SK-N-DZ (cell line): Measurements from ENCODE around the gene BMPER.

ENCODE experiments used
- DNase-seq: peaks from one replicate; pipeline ENCODE4 v3.0.0-alpha.2; 2015; ENCODE audit warnings: low spot score

BMPER gene

DNA sequence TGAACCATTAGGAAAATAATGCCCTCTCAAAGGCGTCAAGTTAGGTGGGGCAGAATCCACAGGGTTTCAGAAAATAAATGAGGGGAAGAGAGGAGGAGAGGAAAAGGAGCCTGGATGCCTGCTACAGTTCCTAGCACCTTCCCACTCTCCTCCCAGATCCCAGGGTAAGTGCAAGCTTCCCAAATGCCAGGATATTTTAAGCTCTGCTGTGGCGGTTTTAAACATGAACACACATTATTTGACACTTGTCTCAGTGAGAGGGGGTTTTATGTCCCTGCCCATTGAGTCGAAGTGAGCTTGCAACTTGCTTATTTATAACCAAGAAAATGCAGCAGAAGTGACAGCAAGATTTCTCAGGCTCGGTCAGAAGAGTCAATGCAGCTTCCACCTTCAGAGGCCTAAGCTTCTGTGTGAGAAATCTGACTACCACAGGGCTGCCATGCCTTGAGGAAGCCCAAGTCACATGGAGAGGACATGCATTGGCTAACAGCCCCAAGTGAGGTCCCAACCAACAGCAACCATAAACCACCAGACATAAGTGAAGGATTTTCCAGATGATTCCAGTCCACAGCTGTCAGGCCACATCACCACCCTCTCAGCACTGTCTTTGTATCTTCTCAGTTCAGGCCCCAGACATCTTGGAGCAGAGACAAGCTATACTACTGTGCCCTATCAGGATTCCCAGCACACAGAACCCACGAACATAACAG lies 17.9 kb upstream of the BMPER start:
- DNase-seq: no peak

DNA sequence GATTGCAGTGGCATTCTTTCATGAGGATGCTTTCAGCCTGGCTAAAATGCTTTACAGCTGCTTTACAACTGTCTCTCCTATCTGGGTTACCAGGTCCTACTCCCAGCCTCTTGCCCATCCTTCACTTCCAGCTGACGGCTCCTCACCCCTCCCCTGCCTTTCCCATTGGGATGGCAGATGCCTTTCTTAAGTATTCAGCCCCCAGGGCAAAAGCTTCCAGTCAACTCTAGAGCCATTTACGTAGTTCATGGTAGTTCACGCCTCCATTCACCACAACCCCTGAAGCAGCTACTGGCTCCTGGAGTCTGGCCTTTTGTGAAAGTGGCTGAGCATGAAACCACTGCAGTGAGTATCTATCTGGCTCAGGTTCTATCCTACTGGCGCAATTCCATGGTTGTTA lies 17.2 kb upstream of the BMPER start:
- no peak for DNase-seq

DNA sequence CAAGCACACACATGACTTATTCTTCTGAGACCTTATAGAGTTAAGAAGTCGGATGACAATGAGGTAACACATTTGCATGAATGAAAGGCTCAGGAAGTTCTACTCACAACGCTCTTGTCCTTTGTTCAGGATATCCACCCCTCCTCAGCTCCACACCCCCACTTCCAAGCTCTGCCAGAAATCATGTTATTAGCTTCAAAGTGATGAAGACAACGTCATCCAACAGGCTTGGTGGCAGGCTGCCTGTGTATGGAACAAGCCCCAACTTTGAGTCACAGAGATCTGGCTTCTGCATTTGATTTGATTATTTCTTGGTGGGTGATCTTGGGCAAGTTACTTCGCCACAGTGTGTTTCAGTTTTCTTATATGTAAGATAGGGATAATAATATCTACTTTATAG lies 12.4 kb upstream of the BMPER start:
- no peak for DNase-seq

DNA sequence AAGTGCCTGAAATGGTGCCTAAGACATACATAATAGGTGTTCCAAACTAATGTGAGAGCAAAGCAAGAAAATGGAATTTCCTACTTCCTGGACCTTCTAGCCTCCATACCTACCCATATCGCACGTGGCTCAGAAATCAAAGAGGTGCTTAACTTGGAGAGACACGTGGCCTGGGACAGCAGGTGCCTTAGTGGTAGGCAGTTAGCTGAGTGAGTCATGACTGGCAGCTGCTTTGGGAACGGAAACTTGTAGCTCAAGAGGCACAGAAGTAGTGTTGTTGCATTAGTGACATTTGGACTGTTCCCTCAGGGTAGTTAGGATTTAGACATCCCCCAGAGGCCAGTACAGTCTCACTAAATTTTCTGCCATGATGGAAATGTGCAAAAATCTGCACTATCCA lies 12.0 kb upstream of the BMPER start:
- DNase-seq: no peak

DNA sequence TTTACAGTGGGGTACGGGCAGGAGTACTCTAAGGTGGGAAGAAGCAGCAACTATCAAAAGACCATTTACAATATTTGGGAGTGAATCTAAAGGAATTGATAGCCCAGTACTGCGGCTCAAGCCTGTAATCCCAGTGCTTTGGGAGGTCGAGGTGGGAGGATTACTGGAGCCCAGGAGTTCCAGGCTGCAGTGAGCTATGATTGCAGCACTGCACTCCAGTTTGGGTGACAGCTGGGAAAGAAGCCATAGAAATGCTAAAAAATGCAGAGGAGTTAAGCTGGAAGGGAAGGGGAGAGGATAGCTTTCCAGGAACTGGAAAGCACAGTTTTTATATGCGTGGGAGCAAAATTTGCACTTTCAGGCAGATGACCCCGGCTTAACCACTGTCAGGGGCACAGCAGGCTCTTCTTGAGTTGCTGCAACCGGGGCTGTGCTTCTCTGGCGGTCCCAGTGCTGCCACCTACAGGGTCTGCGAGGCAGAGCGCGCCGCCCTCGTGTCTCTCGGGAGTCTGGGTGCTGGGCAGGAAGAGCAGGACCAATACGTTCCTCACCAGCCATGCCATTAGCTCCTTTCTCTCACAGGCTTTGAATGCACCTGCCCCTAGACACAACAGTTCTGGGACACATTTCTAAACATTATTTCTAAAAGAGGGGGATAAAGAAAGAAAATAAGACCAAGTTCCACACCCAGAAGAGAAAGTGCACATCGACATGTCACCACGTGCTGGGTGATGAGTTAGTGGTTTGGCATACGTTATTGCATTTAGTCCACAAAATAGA lies 10.1 kb upstream of the BMPER start:
- DNase-seq: peak; percentile 73

DNA sequence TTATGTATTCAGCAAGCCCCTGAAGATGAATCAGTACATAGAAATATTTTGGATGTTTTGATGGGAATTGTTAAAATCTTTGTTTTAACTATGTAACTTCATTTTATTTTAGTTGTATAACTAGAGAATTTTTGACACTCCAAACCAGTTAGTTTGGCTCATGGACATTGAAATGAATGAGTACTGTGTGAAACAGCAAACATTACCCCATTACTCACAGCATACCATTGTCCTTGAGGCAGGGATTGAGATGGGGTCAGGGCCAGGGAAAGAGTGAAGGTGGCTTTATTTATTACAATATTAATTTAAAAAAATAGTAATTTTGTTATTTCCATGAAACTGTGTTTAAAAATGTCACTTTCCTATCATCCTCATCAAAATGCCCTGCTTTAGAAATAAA lies 4.8 kb upstream of the BMPER start:
- no peak for DNase-seq

DNA sequence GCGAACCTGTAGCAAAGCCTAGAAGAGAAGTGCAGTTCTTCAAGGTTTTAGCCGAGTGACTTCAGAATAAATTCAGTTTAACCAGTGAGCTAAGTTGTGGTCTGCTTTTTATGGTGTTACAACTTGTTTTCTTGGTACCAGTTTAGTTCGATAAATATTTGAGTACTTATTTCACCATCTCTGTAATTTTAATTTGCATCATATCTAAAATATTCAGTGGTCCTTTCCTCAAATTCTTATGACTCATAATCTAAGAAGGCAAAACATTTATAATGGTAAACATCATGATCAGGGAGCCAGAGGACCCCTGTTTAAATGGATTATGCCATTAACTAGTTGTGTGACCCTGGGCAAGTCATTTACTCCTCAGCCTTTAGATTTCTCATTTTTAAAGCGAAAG lies 4.1 kb upstream of the BMPER start:
- DNase-seq: no peak

DNA sequence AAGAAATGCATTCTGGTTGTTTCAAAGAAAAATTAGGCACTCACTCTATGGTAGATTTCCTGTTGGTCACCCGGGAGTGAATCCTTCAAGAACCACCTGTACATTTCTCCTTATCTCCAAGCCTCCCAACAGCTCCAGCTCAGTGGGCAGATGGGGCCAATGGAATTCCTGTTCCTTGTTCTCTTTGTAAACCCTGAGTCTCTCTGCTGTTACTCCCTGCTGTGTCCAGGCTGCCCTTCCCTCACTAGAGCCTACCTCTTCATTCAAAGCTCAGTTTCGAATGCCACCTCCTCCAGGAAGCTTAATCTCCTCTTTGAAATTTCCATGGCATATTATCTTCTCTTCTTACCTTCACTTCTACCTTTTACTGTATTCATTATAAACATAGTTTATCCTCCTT lies 3.5 kb upstream of the BMPER start:
- DNase-seq: no peak

DNA sequence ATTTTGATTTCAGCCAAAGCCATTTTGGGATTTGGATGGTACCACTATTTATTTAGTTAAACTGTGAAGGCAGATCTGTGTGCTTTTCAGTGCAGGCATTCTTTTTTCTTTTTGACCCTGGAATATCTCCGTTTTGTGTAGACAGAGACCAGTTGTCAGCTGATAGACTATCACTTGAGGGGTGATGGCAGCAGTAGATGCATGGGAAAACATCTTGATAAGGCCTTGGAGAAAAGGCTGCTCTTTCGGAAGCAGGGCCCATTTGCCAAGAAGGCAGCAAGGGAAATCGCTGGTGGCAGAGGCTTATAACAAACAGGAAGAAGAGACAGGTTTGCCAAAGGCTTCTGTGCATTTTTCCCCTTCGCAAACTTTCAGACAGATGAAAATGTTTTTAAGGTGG lies 2.6 kb upstream of the BMPER start:
- no peak for DNase-seq

DNA sequence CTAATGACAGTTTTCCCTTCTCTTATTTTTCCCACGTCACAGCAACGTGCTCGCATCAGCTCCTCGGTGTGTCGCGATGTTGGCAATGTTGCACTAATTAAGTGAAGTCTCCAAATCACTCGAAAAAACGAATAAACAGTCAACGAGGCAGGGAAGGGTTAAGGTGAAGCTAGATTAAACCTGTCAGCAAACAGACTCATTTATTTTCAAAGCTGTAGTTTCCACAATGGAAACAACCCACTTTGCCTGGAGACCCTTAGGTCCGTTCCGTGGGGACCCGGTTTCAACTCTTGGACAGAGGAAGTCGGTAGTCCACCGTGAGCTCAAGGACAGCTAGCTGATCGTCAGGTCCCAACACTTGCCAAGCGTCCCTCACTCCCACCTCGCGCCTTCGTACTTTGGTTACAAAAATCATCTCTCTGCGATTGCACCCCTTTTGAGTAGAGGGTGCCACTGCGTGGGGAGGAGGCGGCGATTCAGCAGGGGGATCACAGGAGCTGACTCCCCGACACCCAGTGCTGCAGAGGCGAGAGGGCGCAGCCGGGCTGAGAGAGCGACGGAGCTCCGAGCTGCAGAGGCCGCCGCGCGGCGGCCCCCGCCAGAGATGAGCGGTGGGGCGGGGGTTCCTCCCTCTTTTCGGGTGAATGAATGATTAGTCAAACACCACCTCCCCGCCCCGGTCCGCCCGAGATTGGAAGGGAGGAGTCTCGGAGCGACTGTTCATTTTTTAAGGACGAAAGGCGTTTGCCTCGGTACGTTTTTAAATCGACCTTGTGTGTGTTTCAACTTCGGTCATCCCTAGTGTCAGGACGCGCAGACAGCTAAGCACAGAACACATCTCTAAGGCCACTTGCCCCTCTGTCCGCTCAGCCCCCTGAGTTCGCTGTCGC lies 1.3 kb upstream of the BMPER start:
- DNase-seq: peak; percentile 36

DNA sequence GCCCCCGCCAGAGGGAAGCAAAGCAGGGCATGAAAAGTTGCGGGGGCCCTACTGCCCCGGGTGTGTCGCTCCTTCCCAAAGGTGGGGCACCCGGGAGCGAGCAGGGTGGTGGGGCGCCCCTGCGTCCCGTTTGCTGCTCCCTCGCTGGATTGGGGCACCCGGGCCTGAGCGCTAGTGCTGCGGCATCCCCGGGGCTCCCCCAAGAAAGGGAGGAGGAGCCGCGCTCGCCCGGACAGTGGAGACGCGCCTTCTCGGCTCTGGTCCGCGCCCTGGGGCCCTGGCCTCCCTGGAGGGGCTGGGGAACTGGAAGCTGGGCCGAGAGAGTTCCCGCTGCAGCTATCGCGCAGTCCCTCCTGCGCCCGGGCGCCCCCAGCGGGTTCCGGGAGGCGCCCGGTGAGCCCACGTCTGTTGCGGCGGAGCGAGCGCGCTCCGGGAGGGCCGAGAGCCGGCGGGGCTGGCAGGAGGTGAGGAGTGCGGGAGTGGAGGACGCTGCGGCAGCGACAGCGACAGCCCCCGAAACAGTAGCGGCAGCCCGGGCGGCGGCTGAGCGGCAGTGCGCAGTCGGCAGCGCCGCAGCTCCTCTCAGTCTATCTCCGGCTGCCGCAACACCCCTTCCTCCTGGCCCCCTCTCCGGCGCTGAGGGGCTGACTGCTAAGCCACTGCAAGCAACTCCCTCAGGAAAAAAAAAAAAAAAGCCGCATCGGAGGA lies 504 bp upstream of the BMPER start:
- peak; percentile 57 for DNase-seq

DNA sequence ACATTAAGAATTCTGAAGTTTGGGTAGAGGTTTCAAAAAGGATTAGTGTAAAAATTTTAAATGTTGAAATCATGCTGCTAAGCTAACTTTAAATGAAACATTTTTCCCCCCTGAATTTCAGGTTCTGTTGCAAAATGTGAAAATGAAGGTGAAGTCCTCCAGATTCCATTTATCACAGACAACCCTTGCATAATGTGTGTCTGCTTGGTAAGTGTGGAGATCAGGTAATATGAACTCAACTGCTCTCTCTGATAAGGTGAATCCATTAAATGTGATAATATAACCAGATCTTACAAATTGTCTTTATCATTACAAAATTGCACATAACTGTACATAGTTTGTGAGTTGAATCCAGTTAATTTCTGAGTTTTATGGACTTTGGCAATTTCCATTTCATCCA lies 1.4 kb downstream of the BMPER start:
- no peak for DNase-seq

DNA sequence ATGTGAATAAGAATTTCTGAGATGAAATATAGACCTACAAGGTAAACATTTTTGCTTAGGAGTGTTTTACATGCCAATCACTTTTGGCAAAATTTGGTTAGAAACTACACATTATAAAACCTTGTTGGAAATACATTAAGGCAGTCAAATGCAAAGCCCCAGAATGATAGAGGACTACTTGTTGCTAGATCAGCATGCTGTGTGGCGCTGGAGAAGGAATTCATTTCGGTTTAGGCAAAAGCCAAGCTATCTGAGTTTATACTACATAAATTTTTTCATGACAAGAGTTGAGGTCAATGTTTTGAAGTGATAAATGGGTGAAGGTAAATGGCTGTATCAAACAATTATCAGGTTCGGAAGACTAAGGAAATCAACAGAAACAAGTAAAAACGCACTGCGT lies 2.3 kb downstream of the BMPER start:
- DNase-seq: no peak

DNA sequence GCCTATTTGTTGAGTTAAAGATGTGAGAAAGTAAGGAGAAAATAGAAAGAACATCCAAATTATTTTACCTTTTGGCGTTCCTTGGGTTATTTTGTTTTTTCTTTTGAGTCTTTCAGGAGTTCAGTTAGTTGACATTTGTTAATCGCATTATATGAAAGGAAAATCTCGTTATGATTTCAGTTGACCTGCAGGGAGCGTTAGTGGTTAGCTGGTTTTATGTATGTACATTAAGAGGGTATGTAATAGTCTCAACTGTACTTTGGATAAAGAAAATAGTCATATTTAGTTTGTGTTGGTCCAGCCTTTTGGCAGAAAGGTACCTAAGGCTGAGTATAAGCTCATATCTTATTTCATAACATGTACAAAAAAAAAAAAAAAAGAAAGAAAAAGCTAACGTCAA lies 4.0 kb downstream of the BMPER start:
- DNase-seq: no peak

DNA sequence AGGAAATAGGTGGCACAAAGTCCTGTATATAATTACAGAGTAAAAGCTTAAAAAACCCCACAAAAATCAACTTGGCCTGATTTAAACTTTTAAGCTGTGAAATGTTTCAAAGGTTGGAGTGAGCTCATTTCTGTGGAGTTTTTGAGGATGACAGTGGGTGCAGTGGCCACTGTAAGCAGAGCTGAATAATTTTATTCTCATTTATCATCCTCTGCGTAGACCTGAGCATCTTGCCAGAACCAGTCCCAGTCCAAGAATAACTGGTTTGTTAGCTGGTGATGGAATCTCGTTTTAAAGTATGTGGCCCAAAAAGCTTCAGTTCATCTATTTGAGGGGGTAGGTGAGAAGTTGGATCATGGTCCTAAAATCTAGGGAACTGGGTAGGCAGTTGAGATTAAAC lies 4.4 kb downstream of the BMPER start:
- DNase-seq: no peak

DNA sequence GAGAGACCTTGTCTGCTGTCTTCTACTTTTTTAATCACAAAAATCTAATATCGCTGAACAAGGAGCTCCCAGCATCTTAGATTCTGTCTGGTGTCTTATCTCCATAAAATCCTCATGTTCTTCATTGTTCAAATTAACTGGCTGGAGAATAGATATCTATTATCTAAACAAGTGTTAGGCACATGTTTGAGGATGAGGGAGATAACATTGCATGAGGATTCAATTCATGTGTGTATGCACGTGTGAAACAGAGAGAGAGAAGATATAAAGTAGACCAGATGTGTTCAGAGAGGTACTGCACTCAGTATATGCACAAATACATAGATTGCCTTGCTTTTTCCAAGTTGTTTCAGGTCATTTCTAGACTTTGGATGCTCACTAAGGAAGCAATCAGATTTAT lies 5.4 kb downstream of the BMPER start:
- no peak for DNase-seq

DNA sequence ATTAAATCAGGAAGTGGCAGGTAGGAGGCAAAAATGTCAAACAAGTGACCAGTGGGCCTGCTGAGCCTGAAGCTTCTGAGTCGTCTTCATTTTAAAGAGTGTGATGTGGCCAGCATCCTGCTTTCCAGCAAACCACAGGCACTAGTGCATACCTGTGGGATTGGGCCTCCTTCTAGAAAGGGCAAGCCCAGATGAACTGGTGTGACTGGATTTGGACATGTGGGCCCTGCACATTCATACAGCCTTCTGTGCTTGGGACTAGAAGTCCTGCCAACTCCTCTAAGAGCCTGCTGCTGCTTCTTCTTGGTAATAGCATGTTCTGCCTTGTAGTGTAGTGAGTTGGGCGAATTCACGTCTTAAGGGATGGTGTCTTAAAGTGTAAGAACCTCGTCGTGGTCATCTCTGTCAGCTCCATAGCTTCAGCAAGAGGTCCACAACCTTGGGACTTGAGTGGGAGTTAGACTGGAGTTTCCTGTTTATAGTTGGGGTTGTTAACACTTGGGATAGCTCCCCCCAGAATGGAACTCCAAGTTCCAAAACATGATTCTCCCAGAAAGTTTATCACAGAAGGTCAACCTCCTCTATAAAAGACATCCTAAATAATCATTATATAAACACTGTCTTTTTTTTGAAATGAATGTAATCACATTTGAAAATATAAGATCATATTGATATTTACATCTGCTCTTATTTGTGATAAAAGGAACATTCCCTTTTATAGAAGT lies 11.2 kb downstream of the BMPER start:
- no peak for DNase-seq

DNA sequence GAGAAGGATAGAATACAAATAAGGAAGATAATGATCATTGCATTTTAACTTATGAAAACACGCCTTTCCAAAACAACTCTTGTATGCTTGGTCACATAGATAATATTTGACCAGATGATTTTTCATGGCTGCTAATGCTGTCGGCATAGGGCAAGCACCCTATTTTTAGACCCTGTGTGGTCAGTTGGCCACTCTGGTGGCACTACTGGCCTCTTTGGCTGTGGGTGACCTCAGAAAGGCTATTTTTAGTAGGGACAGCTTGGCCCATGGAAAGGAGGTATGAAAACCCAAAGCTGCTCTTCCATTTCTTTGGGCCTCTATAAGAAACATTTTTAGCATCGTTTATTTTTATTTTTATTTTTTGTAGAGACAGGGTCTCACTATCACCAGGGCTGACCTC lies 12.3 kb downstream of the BMPER start:
- no peak for DNase-seq

DNA sequence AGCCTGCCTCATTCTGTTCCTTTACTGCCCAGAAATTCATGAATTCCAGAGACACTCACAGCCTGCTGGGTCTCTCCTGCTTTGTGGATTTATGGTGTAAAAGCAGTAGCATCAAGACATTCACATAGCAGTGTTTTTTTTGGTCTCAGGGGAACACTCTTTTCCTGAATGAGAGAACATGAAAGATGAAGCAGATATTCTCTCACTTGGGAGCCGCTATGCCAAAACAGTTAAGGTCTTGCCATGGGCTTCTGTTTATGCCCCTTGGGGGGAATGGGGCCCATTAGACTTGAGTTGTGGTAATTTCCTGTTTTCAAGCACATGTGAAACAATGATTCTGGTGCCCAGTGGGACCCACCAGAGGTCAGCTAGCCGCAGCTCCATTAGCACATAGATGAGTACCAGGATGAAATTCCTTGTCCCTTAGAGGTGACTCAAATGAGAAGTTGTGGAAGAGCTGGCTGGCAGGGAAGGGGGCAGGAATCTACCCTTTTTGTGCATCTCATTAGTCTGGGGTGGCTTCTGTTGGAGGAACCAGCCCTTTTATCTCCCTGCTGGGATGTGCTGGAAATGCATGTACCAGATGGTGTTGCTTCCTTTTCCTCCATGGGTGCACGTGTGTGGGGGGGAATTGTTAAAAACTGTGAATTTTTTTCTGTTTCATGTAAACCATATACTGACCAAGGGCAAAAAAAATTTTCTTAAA lies 13.3 kb downstream of the BMPER start:
- DNase-seq: no peak

DNA sequence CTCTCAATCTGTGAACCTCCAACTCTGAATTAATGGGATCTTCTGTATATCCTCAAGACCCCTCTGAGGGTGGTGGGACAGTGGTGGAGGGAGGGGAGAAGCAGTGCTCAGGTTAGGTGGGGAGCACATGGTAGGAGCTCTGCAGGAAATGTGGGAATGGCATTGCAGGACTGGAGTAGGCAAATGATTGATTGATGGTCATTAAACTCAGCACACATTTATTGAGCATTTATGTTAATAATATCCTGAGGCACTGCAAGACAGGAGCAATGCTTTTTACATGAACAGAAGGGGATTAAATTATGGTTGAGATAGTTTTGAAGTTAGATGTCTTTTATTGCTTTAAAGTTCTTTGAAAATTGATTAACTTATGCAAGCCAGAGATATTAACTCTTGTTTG lies 14.1 kb downstream of the BMPER start:
- DNase-seq: no peak
